Stimulated activated CD8-positive, alpha-beta memory T cell treated with anti-CD3 and anti-CD28 coated beads, Interleukin-15, amount 100 ng/mL, for 1 hour (primary cell): ENCODE measurements around the gene RFPL3.
"Not testable (repeated sequence)": the region's sequence is repeated elsewhere in the genome, so short reads cannot be mapped to it uniquely, and the experiment has no call there.

Source experiments
- DNase-seq: peaks from one replicate; pipeline ENCODE4 v3.0.0-alpha.2; 2020; ENCODE audit warnings: low read depth

RFPL3 gene

GRCh38 chr22:32353840-32354239, 3.8 kb upstream of the RFPL3 start:
- no peak for DNase-seq

- no peak for DNase-seq
Observed at GRCh38 chr22:32354360-32355351, 3.0 kb upstream of the RFPL3 start.

- no peak for DNase-seq
Observed at GRCh38 chr22:32355760-32356159, 1.9 kb upstream of the RFPL3 start.

GRCh38 chr22:32360096-32360495, 2.4 kb downstream of the RFPL3 start:
- DNase-seq, result not testable (repeated sequence)

GRCh38 chr22:32361257-32361656, 3.6 kb downstream of the RFPL3 start:
- DNase-seq, result no peak

DNA sequence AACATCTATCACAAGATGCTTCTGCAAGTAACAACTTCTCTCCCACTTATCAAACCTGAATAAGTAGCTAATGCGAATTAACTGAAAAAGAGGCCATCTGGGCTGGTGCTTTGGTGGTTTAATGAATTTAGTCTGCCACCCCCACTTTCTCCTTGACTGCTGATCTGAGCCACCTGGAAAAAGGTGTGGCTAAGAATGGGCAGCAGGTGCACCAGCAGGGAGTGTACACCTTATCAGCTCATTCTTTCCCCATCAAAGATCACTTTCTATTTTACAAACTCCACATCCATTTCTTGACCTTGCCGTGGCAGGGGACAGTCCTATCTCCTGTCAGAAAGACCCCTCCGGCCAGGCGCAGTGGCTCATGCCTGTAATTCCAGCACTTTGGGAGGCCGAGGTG, 6.5 kb downstream of the RFPL3 start:
- no peak for DNase-seq

DNA sequence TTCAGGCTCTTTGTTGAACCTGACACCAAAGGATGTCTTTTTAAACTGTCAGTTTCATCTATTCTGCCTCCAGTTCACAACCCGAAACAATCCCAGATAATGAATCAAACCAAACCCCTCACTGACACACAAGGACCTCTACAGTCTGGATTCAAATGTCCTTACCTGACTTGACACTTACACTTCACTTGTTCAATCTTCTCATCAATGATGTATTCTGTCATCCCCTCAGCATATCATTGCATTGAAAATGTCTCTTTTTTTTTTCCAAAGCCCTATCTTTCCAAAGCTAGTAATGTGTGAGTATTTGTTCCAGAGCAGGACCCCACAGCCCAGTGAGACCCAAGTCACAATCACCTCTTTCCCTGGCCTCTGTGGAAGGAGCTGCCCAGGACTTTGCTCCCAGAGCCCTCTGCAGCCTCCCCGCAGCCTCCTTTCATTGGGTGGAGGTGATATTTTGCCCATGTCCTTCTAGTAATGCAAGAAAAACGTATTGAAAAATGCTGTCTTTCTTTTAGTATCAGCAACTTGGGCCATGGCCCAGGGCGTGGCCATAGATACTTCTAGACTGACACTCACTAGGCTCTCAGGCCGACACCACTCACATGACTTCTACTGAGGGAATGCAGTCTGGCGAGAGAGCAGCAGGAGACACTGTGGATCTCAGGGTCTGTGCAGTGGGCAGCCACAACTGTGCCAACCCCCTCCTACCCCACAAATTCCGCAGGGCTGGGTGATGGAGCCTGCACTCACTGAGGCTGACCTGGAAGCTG, 18.2 kb downstream of the RFPL3 start:
- DNase-seq, result no peak

GRCh38 chr22:32376681-32377080, 19.0 kb downstream of the RFPL3 start:
- no peak for DNase-seq

DNA sequence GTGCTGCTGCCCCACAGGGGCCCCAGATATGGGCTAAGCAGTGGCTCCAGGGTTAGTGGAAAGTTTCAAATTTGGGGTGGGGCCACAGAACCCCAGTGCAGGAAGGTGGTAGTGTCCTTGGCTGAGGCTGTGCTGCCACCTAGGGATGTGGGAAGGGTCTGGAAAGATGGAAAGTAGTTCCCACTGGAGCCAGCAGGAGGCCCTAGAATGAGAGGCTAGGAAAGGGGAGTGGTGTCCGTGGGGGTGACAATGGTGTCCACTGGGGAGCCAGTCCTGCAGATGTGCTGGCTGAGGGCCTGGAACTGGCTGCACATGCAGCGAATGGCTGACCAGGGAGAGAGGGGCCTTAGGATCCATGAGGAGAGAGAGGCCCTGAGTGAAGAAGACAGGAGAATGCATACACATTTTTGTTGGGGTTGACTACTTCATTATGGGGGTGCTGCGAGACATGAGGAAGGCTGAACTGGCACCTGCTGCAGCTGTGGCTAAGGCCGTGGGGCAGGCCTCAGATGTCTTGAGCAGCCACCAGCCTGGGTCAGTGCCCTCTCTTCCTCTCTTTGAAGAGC, 21.1 kb downstream of the RFPL3 start:
- no peak for DNase-seq

DNA sequence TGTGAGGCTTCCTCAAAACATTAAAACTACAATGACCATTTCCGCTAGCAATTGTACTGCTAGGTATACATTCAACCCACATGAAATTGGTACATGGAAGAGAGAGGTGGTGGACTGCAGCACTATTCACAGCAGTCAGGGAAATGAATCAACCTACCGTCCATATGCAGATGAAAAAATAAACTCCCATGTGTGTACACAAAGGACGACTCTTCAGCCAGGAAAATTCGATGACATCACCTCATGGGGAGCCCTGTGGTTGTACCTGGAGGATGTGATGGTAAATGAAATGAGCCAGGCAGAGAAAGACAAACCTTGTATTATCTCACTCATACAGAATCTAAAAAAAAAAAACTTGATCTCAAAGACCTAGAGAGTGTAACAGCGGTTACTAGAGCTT, 23.3 kb downstream of the RFPL3 start:
- DNase-seq, result no peak

- DNase-seq, result no peak
Observed at GRCh38 chr22:32385681-32386080, 28.0 kb downstream of the RFPL3 start.

DNA sequence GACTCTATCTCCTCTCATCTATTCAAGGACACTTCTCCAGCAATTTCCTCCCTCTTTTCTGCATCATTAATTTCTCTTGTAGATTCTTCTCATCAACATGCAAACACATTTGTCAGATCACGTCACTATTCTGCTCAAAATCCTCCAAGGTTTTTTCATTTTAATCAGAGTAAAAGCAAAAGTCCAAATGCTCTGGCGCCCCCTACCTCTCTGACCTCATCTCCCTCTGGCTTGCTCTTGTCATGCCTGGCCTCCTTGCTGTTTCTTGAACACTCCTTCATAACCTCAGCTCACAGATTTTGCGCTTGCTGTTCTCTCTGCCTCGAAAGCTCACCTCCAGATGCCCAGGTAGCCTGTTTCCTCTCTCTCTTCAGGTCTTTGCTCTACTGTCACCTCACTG, 32.0 kb downstream of the RFPL3 start:
- no peak for DNase-seq

- no peak for DNase-seq
Observed at GRCh38 chr22:32395107-32395506, 37.4 kb downstream of the RFPL3 start.

GRCh38 chr22:32396255-32396654, 38.6 kb downstream of the RFPL3 start:
- DNase-seq, result no peak

DNA sequence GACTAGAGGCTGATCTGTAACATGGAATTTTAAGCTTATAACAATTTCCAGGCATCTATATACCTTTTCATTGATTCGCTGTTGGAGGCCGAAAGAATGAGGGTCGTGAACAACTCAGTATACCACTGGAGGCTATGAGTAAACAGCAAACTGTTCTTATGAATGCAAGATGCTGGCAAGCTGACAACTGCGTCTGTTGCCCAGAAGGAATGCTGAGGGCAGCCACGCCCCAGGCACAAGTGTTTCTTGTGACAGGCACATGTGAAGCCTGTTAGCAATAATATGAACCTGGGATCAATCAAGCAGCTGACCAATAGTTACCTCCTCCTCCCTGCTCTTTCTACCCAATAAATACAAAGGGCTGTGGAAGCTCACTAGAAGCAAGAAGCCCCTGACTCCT, 39.1 kb downstream of the RFPL3 start:
- no peak for DNase-seq

DNA sequence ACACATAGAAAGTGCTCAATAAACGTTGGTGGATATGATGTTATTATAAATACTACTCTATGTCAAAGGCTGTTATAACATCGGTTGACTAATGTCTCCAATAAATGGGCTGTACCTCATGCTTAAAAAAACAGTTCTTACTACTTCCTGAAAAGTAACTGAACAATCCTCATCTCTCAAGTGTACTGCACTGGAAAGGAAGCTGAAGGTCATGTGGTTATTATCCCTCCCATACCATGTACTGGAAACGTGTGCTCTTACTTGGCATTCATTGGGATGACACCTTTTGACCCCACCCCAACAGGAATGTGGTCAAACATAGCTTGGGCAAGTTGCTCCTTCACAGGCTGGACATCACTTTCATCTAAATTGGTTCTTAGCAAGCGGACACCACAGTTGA, 43.8 kb downstream of the RFPL3 start:
- DNase-seq, result no peak

DNA sequence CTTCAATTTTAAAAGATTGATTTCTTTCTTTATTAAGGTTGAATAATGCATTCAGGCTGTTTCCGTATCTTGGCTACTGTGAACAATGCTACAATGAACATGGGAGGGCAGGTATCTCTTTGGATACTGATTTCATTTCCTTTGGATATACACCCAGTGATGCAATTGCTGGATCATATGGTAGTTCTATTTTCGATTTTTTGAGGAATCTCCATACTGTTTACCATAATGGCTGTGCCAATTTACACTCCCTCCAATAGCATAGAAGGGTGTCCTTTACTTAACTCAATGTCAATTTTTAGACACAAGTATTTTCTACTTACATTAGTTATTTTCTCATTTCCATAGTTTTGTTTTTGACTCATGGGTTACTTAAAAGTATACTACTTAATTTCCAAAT, 46.4 kb downstream of the RFPL3 start:
- DNase-seq, result no peak

DNA sequence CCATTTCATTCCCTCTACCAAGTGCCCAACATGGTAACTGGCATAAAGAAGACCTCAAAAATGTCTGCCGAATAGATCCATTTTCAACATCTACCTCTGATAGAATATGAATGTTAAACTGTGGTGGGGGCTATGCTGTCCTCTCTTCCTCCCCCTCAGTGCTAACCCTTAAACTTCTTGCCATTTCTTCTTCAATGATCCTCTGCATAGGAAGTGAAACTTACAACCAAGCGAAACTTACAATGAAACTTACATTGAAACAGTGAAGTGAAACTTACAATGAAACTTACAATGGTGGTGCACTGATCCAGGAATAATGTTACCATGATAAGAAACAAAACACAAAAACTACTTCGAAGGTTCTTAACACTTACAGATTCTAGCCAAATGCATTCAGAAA, 49.6 kb downstream of the RFPL3 start:
- DNase-seq, result no peak

DNA sequence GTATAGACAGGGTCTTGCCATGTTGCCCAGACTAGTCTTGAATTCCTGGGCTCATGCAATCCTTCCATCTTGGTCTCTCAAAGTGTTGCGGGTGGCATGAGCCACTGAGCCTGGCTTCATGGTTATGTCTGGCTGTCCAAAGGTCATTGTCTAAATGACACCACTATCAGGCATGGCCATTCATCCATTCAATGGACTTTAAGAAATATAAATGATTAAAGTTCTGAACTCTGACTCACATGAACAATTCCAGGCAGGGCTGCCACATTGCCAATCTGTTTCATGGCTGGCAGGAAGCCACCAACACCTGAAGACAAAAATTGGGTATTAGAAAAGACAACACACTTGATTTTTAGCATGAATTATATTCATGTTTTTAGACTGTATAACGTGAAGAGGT, 50.3 kb downstream of the RFPL3 start:
- no peak for DNase-seq

GRCh38 chr22:32409977-32410376, 52.3 kb downstream of the RFPL3 start:
- no peak for DNase-seq

DNA sequence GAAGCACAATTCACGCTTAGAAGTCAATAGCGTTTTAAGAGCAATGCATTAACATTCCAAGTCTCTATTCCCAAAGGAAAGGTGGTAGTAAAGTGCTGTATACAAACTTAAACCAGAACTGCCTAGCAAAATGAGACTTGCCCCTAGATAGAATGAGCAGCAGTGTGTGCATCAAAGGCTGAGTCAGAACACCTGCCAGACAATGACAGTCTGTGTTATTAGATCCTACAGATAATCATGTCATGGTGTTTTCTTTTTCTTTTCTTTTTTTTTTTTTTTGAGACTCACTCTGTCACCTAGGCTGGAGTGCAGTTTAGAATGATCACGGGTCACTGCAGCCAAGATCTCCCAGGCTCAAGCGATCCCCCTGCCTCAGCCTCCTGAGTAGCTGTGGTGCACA, 52.8 kb downstream of the RFPL3 start:
- DNase-seq, result no peak
